ENCODE results near the gene PLPP2.

DNA sequence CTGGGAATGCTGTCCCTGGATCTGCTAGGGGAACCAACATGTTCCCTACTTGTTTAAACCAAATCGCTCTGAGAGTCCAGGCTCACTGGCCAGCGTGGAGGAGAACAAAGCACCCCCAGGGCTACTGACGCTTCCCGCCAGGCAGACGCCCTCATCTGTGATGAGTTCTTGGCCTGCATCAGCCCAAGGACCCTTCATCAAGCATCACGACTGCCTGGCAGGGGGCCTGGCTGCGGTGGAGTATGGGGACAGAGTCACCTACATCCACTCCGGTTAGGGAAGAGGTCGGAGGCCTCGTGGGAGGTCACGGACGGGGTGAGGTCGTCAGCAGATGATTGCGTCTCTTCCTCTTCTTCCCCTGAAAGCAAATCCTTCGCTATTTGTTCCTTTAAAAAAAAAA is 35.7 kb upstream of the PLPP2 start:
- TF ChIP-seq, protein P1, sequence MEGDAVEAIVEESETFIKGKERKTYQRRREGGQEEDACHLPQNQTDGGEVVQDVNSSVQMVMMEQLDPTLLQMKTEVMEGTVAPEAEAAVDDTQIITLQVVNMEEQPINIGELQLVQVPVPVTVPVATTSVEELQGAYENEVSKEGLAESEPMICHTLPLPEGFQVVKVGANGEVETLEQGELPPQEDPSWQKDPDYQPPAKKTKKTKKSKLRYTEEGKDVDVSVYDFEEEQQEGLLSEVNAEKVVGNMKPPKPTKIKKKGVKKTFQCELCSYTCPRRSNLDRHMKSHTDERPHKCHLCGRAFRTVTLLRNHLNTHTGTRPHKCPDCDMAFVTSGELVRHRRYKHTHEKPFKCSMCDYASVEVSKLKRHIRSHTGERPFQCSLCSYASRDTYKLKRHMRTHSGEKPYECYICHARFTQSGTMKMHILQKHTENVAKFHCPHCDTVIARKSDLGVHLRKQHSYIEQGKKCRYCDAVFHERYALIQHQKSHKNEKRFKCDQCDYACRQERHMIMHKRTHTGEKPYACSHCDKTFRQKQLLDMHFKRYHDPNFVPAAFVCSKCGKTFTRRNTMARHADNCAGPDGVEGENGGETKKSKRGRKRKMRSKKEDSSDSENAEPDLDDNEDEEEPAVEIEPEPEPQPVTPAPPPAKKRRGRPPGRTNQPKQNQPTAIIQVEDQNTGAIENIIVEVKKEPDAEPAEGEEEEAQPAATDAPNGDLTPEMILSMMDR (IDR thresholded peaks at IDR 0.05) = no peak
- TF ChIP-seq POLR2A (IDR thresholded peaks at IDR 0.05) = no peak
- no peak for TF ChIP-seq POLR2AphosphoS5 (IDR thresholded peaks at IDR 0.05)
- no peak for TF ChIP-seq EP300 (IDR thresholded peaks at IDR 0.05)

Measured in upper lobe of left lung (tissue), 4 donors.